Kidney (tissue), 14 donors: ENCODE results near the gene PIGQ. TPM values are rescaled to one million over a fixed set of nuclear protein-coding genes. Genes with fewer than 3 reads are reported as not detected.

Experiments
- DNase-seq, 5 donors: peaks; one replicate each; pipeline ENCODE4 v3.0.0-alpha.2; 2013 to 2020
- FAIRE-seq: peaks from 2 replicates; lab custom pipeline; 2012; peaks lifted over from hg19 to GRCh38; lab: Jason Lieb, UNC
- H3K27ac ChIP-seq, 2 donors: one replicate each; pipeline ENCODE4 v1.7.0; 2013; ENCODE audit warnings: low read depth in 2 of 2, low read length in 2 of 2, inconsistent platforms in 1 of 2
- H3K27me3 ChIP-seq: one replicate; pipeline ENCODE4 v1.7.1; 2013; ENCODE audit warnings: low read length, inconsistent platforms; ENCODE audit not compliant: control insufficient read depth, insufficient read depth
- H3K36me3 ChIP-seq, 3 donors: one replicate each; pipeline versions ENCODE4 v1.7.0 to v1.7.1; 2013; ENCODE audit warnings: low read length in 3 of 3, control low read depth in 1 of 3, inconsistent platforms in 1 of 3; ENCODE audit not compliant: insufficient read depth in 3 of 3, control insufficient read depth in 2 of 3
- H3K4me1 ChIP-seq, 3 donors: one replicate each; pipeline versions ENCODE4 v1.7.0 to v1.7.1; 2013; ENCODE audit warnings: low read length in 3 of 3, inconsistent platforms in 1 of 3, low read depth in 1 of 3; ENCODE audit not compliant: control insufficient read depth in 2 of 3, insufficient read depth in 2 of 3
- H3K4me3 ChIP-seq, 3 donors: one replicate each; pipeline versions ENCODE4 v1.7.0 to v1.8.1; 2013; ENCODE audit warnings: low read length in 3 of 3, control low read depth in 1 of 3, inconsistent platforms in 1 of 3
- H3K9ac ChIP-seq, 3 donors: one replicate each; pipeline versions ENCODE4 v1.7.0 to v1.7.1; 2013; ENCODE audit warnings: low read length in 3 of 3, control low read depth in 1 of 3, inconsistent platforms in 1 of 3
- H3K9me3 ChIP-seq, 3 donors: one replicate each; pipeline versions ENCODE4 v1.7.0 to v1.7.1; 2013; ENCODE audit warnings: low read length in 3 of 3, control low read depth in 1 of 3, inconsistent platforms in 1 of 3; ENCODE audit not compliant: control insufficient read depth in 2 of 3, insufficient read depth in 1 of 3
- CTCF ChIP-seq: IDR thresholded peaks from 3 replicates; pipeline ENCODE4 v1.5.1; 2012; ENCODE audit warnings: mild to moderate bottlenecking, moderate library complexity, borderline replicate concordance; ENCODE audit not compliant: insufficient read depth; ENCODE audit errors: extremely low read depth
- intact Hi-C: fragments of 100-400 bp; cut with DNase I; formaldehyde crosslinking; loops from one replicate; pipeline ENCODE4 v1.11.1; 2022
- polyA plus RNA-seq: library from polyadenylated mRNA; stranded (reverse); fragments of 350-450 nt; fragmentation: Illumina TruSeq; extraction: RNeasy Lipid Tissue Mini Kit (QIAGEN cat#74804); gene quantifications from one replicate; pipeline ENCODE4 v1.2.3, GENCODE V29; 2014; ENCODE audit warnings: low read depth, low replicate concordance; ENCODE audit not compliant: insufficient read depth
- total RNA-seq: library from RNA; stranded (reverse); fragmentation: NEBNext Ultra II Directional; extraction: Animal tissue kit (Norgen Biotek cat#: 25700); gene quantifications from one replicate; pipeline ENCODE4 v1.2.1, GENCODE V29; 2021
- donor health status: control.
- donor health status: control.
- donor health status: control.
- donor health status: control.
- donor health status: control.
- donor health status: DM: yes; HTN: yes; CAD: no.
- donor health status: Normal renal cell carcinoma (clear cell type).

Gene PIGQ
- total and polyA plus RNA-seq, 2 donors from 2014 or later: 92.9 to 118 TPM

GRCh38 chr16:544517-544916 lies 25.3 kb upstream of the PIGQ start:
- intact Hi-C loops: no loop called here
- FAIRE-seq (no peak), DNase-seq (no peak)
- Histone ChIP-seq H3K27ac (no peak overlapping the region), H3K4me1 (peaks cover 0 to 3% (median 0%) of the 10 kb centered on the region in 3 donors), H3K36me3 (no peaks in the 10 kb centered on the region), H3K4me3 (no peak overlapping the region), H3K27me3 (no peaks in the 10 kb centered on the region), H3K9me3 (no peaks in the 10 kb centered on the region), H3K9ac (no peak overlapping the region)
- TF ChIP-seq CTCF: no peak

DNA sequence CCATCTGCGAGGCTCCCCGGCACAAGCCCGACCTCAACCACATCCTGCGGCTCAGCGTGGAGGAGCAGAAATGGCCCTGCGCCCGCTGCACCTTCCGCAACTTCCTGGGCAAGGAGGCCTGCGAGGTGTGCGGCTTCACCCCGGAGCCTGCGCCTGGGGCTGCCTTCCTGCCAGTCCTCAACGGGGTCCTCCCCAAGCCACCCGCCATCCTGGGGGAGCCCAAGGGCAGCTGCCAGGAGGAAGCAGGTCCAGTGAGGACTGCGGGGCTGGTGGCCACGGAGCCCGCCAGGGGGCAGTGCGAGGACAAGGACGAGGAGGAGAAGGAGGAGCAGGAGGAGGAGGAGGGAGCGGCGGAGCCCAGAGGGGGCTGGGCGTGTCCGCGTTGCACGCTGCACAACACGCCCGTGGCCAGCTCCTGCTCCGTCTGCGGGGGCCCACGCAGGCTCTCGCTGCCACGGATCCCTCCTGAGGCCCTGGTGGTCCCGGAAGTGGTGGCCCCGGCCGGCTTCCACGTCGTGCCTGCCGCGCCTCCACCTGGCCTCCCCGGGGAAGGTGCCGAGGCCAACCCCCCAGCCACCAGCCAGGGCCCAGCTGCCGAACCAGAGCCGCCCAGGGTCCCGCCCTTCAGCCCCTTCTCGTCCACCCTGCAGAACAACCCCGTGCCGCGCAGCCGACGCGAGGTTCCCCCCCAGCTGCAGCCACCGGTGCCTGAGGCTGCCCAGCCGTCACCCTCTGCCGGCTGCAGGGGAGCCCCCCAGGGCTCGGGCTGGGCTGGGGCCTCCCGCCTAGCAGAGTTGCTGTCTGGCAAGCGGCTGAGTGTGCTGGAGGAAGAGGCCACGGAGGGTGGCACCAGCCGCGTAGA lies 22.6 kb upstream of the PIGQ start:
- no peak overlapping the region for H3K27ac ChIP-seq
- no peaks in the 10 kb centered on the region for H3K27me3 ChIP-seq
- H3K36me3 ChIP-seq: peaks cover 0 to 2% (median 0%) of the 10 kb centered on the region in 3 donors
- peak; percentile 48 for TF ChIP-seq CTCF
- H3K9me3 ChIP-seq: no peaks in the 10 kb centered on the region
- H3K9ac ChIP-seq: no peak overlapping the region
- DNase-seq: peak; percentile 51 to 90 (median 77)
- no peak for FAIRE-seq
- intact Hi-C loops: no loop called here
- no peak overlapping the region for H3K4me3 ChIP-seq
- H3K4me1 ChIP-seq: peaks cover 0 to 3% (median 0%) of the 10 kb centered on the region in 3 donors

DNA sequence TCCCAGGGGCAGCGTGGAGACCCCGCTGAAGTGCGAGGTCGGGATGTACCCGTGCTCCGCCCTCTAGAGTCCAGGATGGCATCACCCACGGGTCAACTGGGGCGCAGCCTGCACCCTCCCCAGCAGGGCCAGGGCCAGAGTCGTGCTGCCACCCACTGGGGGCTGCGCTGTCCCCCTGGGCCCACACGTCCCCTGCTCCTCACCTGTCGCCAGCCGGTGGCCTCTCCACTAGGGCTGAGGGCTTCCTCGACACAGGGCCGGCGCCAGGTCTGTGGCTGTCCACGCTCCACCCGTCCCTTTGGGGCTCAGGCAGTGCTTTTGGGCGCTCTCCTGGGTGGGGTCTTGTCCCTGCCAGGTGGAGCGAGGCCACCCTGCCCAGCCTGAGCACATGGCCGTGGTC lies 21.2 kb upstream of the PIGQ start:
- H3K27me3 ChIP-seq: no peaks in the 10 kb centered on the region
- peaks cover 0 to 3% (median 0%) of the 10 kb centered on the region in 3 donors for H3K4me1 ChIP-seq
- FAIRE-seq (no peak), DNase-seq (no peak)
- peaks cover 0 to 2% (median 0%) of the 10 kb centered on the region in 3 donors for H3K36me3 ChIP-seq
- no peak overlapping the region for H3K27ac ChIP-seq
- no peak overlapping the region for H3K9ac ChIP-seq
- intact Hi-C loops: no loop called here
- H3K4me3 ChIP-seq: no peak overlapping the region
- no peaks in the 10 kb centered on the region for H3K9me3 ChIP-seq
- no peak for TF ChIP-seq CTCF
